ENCODE results near the gene MSLN.

Gene MSLN

GRCh38 chr16:794853-795466 is 34.4 kb downstream of the MSLN start:
- DNase-seq, result no peak

DNA sequence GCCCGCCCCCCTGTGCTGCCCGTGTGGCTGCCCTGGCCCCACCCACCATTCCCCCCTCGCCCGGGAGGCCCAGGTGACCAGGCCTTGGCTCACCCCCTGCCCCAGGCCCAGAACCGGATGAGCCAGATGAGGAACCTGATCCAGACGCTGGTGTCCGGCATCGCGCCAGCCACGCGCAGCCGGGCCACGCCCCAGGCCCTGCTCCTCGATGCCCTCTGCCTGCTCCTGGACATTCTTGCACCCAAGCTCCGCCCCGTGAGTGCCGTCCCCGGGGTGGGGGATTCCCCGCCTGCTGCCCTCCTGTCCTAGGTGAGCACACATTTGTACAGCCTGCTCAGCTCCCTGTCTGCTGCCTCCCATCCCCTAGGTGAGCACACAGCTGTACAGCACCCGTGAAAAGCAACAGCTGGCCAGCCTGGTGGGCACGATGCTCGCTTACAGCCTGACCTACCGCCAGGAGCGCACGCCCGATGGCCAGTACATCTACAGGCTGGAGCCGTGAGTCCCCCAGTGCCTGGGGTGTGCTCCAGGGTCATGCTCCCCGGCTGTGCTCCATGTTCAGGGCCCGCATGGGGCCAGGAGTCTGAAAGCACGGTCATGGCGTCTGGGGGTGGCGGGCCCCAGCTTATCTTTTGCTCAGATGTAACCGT is 35.2 kb downstream of the MSLN start:
- DNase-seq, result no peak

- DNase-seq, result no peak
These were observed 36.0 kb downstream of the MSLN start for GRCh38 chr16:796296-797119.

DNA sequence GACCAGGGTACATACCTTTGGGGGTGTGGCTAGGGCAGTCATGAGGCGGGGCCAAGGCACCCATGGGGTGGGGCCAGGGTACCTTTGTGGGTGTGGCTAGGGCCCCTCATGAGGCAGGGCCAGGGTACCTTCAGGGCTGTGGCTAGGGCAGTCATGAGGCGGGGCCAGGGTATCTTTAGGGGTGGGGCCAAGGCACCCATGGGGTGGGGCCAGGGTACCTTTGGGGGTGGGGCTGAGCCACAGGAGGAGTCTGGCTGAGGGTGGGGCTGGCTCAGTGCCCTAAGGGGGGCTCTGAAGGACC is 36.5 kb downstream of the MSLN start:
- DNase-seq, result no peak

- no peak for DNase-seq
These were observed 37.2 kb downstream of the MSLN start for GRCh38 chr16:797686-798085.

GRCh38 chr16:798666-799065 is 38.1 kb downstream of the MSLN start:
- no peak for DNase-seq

GRCh38 chr16:799111-799947 is 38.8 kb downstream of the MSLN start:
- DNase-seq, result no peak

DNA sequence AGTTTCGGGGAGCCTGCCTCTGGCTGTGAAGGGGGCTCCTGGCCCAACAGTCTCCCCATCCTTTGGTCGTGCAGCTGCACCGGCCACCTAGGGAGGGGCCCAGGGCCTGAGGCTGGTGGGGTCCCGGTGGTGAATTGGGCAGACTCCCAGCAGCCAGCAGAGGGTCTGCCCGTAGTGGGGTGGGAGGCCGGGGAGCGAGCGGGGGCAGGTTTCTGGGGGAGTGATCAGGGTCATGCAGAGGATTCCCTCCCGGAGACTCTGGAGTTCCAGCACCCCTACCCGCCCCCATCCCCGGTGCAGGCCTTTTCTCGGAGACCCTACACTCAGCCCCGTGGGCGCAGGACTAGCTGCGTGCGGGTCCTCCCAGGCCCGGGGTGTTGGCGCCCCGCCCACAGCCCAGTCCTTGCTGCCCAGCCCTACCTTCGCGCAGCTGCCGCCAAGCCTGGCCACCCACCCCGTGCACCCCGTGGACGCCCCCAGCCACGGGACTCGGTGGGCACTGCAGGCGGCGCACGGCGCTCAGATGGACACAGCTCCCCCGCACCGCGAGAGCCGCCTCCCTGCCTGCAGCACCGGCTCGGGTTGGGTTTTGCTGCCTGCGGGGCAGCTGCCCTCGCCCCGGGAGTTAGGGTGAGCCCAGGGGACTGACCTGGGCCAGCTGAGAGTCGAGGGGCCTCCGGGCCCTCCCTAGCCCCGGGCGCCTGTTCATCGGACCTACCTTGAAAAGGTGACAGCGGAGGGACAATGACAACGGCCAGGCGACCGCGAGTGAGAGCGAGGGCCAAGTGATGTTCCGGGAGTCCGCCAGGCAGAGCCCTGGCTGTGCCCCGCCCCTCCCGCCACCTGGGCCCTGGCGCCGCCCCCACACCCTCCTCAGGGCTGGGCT is 39.7 kb downstream of the MSLN start, which contains the start of gene GNG13:
Gene GNG13 (minus strand): TSS at position 787 of the 886 bp plus-strand sequence. CDS start 1,657 bp downstream, outside the sequence.
- DNase-seq, result no peak

DNA sequence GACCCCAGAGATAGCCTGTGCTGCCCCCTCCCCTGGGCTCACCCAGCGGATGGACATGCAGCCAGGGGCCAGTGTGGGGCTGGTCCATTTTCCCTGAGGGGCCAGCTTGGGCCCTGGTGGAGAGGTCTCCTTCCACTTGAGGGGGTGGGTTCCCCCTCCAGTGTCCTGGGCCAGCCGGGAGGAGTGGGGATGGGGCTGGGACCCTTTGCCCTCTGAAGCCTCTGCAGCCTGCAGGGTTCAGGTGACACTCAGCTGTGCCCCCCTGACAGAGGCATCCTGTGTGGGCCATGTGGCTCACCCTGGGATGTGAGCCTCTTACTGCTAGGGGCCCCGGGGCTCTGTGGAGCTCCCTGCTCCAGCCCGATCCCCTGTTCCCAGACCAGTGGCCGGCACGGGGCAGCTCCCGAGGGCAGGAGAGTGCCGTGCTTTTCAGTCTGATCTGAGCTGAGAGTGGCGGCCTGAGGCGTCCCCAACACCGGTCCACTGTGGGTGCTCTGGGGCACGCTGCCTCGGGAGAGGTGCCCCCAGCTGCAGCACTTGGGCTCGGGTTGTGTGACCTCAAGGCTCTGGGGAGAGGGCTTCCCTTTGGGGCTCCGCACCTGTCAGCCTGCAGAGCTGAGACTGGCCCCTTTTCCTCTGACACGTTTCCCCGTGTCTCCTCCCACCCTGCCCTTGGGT is 40.4 kb downstream of the MSLN start:
- no peak for DNase-seq

DNA sequence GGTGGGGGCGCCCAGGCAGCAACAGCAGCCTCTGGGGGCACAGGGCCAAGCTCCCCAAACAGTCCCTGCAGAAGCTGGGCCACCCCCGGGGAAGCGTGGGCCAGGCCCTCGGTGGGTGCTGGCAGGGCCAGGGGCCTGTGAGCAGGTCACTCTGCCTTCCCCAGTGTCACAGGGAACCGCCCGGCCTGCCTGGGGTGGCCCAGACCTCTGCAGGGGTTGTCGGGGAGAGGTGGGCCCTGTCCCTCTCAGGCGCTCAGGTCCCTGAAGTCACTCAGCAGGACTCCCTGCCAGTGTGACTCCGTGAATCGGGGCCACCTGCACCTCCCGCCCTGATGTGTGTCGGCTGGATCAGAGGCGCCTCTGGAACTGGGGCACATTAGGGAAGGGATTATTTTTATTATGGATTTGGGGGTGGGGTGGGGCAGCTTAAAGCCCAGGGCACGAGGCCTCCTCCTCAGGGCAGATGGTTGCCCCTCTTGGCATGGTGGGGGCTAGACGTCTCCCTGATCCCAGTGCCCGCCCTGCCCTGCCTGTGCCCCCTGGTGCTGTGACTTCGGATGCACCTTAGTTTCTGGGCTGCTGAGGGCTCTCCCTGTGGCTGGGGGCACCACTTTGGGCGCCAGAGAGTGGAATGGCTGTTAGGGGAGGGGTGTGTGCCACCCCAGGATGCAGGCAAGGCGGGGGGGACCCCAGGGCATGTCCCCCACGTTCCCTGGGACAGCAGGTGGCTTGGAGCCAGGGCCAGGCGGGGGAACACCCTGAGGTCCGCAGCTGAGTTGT is 41.2 kb downstream of the MSLN start:
- DNase-seq, result no peak

DNA sequence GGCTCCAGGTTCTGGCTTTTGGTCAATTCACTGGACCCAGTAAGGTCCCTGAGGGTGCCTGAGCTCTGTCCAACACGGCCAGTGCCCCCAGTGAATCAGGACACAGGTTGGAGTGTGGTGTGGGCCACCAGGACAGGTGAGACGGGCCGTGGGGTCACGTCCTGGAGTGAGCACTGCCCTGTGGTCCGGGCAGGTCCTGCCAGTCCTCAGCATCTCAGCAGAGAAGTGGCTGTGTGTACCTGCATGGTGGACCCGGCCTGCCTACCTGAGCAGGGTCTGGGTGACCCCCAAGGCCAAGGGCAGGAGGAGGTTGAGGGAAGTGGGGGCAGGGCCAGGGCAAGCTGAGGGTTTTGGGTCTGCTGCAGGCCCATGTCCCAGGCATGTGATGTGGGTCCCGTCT is 41.9 kb downstream of the MSLN start:
- no peak for DNase-seq

DNA sequence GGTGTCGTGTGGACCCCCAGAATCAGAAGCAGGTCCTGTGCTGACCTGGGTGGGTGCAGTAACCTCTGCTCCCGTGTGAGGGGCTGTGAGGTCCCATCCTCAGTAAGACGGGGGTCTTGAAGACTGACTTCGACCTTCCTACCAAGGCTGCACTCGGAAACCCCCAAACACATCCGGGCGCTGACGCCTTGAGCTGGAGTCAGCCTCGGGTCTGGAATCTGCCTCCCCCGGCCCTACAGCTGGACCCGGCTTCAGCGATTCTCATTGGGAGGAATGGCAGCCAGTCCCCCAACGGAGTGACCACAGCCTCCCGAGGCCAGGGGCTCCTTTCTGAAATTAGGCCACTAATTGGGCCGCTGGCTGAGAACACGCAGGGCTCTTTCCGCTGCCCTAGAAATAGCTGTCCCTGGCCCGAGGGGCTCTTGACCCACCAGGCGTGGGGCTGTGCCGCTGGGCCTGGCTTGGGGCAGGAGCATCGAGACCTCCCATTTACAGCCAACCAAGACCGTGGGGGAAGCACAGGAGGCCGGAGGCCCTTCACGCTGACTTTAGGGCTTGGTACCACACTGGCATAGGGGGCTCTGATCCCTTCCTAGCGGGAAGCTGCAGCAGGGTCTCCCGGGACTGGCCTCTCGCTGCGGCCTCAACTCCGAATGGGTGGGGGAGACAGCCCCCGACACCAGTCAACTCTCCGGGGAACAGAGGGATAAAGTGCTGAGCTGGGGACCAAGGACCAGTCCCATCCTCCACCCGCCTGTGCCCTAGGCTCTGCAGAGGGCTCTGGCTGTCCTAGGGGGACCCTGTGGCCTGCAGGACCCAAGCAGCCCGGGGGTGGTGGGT is 42.6 kb downstream of the MSLN start:
- no peak for DNase-seq

DNA sequence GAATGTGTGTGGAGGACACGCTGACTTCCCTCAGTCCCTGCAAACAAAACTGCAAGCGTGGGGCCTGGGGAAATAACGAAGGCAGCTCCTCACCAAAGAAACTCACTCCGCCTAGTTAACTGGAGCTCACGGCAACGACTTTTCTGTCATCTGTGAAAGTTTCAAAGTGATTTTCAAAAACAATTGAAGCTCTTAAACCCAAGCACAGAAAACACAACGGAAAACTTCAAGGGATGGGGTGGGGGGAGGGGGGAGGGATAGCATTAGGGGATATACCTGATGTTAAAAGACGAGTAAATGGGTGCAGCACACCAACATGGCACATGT is 43.2 kb downstream of the MSLN start:
- no peak for DNase-seq

DNA sequence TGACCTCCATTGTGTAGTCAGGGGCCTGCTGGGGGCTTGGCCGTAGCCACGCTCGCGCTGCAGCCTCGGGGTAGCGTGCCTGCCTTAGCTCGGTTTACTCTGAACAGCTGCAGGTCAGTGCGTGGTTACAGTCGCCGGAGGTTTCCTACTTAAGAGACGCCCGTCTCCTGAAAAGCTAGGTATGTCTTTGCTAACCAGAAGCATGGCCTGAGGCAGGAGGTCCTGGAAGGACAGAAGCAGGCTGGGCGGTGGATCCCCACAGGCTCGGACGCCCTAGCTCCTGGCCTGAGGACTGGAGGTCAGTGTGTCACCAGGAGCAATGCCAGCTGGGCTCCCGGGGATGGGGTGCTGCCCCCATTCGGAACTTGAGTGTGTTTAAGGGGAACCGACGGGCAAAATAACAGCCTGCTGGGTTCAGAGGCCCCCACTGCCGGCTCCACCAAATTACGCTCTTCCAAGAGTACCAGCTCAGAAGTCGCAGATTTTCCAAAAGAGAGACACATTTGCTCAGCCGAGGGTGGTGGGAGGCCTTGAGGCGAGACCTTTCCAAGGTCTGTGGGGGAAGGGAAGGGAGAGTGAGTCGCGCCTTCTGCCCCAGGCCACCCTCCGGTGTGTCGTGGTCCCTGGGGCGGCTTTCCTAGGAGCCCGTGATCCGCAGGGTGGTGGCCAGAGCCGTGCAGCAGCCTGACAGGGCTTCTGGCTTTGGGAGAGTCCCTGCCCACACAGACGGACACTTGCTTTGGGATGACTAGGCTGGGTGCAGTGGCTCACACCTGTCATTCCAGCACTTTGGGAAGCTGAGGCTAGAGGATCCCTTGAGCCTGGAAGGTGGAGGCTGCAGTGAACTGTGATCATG is 43.9 kb downstream of the MSLN start:
- no peak for DNase-seq

DNA sequence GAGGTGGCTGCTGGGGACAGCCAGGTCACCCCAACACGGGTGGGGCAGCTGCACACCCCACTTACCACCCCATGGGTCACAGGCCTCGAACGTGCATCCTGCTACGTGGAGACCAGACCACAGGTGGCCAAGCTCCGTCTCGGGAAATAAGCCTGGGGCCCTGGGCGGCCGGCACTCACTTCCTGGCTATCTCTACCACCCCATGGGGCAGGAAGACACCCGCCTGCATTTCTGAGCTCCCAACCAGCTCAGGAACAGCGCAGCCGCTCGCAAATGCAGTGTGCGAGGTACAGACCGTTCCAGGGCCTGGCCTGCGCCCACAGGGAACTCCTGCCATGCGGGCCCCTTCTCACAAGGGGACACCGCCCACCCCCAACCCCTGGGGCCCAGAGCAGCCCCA is 44.9 kb downstream of the MSLN start:
- no peak for DNase-seq

- DNase-seq, result peak; percentile 51
These were observed 47.0 kb downstream of the MSLN start for GRCh38 chr16:807347-808084.

- no peak for DNase-seq
These were observed 47.5 kb downstream of the MSLN start for GRCh38 chr16:808085-808386.

GRCh38 chr16:813204-813915 is 52.8 kb downstream of the MSLN start:
- no peak for DNase-seq

Measured in SIG-M5 (cell line).